ENCODE measurements around the gene GDPGP1. TPM values are rescaled to one million over a fixed set of nuclear protein-coding genes. Genes with fewer than 3 reads are reported as not detected.

Gene GDPGP1
- total RNA-seq, 1 donor from 2014 or later: 11.2 TPM

GRCh38 chr15:90262426-90262825 is 28.4 kb downstream of the GDPGP1 start:
- H3K4me3 ChIP-seq: no peak overlapping the region
- no peak overlapping the region for H3K27ac ChIP-seq
- DNase-seq (no peak), ATAC-seq (no peak)
- TF ChIP-seq CTCF (IDR thresholded peaks at IDR 0.05): no peak
- H3K27me3 ChIP-seq: no peaks in the 10 kb centered on the region
- H3K36me3 ChIP-seq: peaks cover under 1% of the 10 kb centered on the region
- H3K9me3 ChIP-seq: no peaks in the 10 kb centered on the region
- intact Hi-C loops (cut with DNase I): no loop called here
- H3K4me1 ChIP-seq: peaks cover 19% of the 10 kb centered on the region

- H3K27me3 ChIP-seq: no peaks in the 10 kb centered on the region
- TF ChIP-seq CTCF (IDR thresholded peaks at IDR 0.05): no peak
- peak; percentile 62 for DNase-seq
- H3K9me3 ChIP-seq: no peaks in the 10 kb centered on the region
- intact Hi-C loops (cut with DNase I): no loop called here
- peak overlapping the region; percentile 92 for H3K4me3 ChIP-seq
- H3K27ac ChIP-seq: peak overlapping the region; percentile 94
- H3K4me1 ChIP-seq: peaks cover 34% of the 10 kb centered on the region
- peaks cover 20% of the 10 kb centered on the region for H3K36me3 ChIP-seq
- peak; percentile 53 for ATAC-seq
Measured at GRCh38 chr15:90264671-90265070, 30.7 kb downstream of the GDPGP1 start.

GRCh38 chr15:90265271-90266060 is 31.5 kb downstream of the GDPGP1 start, which contains the start of gene NGRN:
Gene NGRN, plus strand, starts transcription at chr15:90265672. Its CDS starts 41 bp downstream, at chr15:90265713.
- Histone ChIP-seq H3K9me3 (no peaks in the 10 kb centered on the region), H3K27me3 (no peaks in the 10 kb centered on the region), H3K36me3 (peaks cover 28% of the 10 kb centered on the region), H3K4me1 (peaks cover 42% of the 10 kb centered on the region), H3K27ac (peak within 1 kb of the TSS; percentile 94), H3K4me3 (peak within 1 kb of the TSS; percentile 92)
- TF ChIP-seq CTCF (IDR thresholded peaks at IDR 0.05): no peak
- ATAC-seq (peak; percentile 96), DNase-seq (peak; percentile 97)
- intact Hi-C loops (cut with DNase I): no loop called here

GRCh38 chr15:90266061-90266431 is 32.0 kb downstream of the GDPGP1 start:
- peak overlapping the region; percentile 92 for H3K4me3 ChIP-seq
- H3K9me3 ChIP-seq: no peaks in the 10 kb centered on the region
- peaks cover 34% of the 10 kb centered on the region for H3K36me3 ChIP-seq
- H3K27me3 ChIP-seq: no peaks in the 10 kb centered on the region
- H3K4me1 ChIP-seq: peaks cover 46% of the 10 kb centered on the region
- DNase-seq (peak; percentile 72), ATAC-seq (peak; percentile 23)
- no peak for TF ChIP-seq CTCF (IDR thresholded peaks at IDR 0.05)
- peak overlapping the region; percentile 94 for H3K27ac ChIP-seq
- intact Hi-C loops (cut with DNase I): no loop called here

- H3K27ac ChIP-seq: peak overlapping the region; percentile 94
- no peaks in the 10 kb centered on the region for H3K9me3 ChIP-seq
- H3K36me3 ChIP-seq: peaks cover 38% of the 10 kb centered on the region
- TF ChIP-seq CTCF (IDR thresholded peaks at IDR 0.05): no peak
- ATAC-seq: no peak
- peaks cover 50% of the 10 kb centered on the region for H3K4me1 ChIP-seq
- H3K4me3 ChIP-seq: peak overlapping the region; percentile 92
- peak; percentile 54 for DNase-seq
- H3K27me3 ChIP-seq: no peaks in the 10 kb centered on the region
- intact Hi-C loops (cut with DNase I): no loop called here
Measured at GRCh38 chr15:90266485-90266884, 32.5 kb downstream of the GDPGP1 start.

All from upper lobe of right lung (tissue), 1 donor.